DMS53 (cell line): ENCODE measurements around the gene GNPTAB.

Source experiments
- DNase-seq: peaks from one replicate; lab custom pipeline; 2025; lab: John Stamatoyannopoulos, UW

Gene GNPTAB

DNA sequence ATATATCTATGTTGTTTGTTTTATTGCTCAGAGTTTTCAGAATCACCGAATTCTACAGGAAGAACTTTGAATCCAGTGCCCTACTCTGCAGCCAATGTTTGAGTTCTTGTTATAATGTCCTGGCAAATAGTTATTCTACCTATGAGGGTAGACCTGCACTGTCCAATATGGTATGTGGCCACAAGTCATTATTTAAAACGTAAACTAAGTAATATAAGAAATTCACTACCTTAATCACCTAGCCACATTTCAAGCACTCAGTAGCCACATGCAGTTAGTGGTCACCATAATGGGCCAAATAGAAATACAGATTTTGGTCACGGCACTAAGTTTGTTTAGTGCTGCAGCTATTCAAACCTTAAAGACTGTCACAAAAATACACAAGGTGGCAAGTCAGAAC is 26.4 kb downstream of the GNPTAB start:
- no peak for DNase-seq

DNA sequence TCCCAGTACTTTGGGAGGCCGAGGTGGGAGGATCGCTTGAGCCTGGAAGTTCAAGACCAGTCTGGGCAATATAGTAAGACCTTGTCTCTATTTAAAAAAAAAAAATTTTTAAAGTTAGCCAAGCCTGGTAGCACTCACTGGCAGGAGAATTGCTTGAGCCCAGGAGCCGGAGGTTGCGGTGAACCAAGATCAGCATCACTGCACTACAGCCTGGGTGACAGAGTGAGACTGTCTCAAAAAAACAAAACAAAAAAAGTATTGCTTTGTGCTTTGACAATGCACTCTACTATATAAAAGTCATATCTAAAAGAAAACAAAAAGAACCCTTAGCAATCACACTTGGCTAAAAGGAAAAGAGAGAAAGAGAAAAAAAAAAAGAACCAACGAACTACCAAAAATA is 26.8 kb downstream of the GNPTAB start:
- no peak for DNase-seq

DNA sequence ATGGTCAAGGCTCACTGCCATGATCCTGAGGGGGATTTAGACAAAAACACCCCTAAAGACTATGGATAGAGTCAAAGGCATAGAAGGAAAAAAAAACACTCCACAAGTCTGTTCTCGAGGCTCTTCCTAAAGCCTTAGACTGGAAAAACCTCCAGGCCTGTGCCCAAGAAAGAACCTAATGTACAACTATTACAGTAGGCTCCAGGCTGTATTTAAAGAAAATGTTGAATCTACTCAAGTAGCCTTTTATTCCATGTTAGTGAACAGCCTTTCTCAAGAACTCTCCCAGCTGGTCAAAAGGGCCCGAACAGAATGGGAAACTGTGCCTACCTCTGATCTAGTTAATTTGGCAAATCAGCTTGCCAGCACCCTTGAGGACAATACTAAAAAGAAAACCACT is 28.3 kb downstream of the GNPTAB start:
- DNase-seq: no peak

DNA sequence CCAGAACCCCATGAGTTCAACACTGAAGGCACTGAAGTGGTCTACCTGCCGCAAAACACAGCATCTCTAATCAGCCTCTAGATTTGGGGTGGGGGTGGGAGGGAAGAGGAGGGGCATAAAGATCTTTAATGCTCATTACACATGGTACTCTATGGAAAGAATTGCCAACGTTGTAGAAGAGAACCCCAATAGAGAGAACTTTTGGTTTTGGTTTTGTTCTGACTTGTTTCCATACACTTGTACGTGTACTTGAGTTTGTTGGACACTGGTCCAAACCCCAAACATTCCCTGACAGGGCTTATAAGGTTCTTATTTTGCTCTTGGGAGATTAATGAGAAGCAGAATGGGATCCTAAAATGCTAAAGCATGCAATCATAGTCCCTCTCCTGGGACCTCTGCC is 31.0 kb downstream of the GNPTAB start:
- DNase-seq: no peak

DNA sequence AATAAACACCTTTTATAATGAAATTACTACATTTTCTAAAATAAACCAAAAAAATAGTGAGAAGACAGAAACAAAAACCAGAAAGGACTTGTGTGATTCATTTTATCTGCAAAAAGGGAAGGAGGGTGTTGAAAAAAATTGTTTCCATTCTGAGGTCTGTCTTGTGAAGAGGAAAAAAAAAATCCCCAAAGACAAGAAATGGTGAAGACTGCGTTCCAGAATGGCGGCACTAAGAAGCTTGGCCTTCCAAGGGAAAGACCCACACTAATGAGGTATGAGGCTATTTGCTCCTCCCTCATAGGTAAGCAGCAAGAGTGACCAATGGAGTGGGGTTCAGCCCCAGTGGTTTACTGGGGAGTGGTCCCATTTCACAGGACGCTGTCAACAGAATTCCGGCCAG is 35.0 kb downstream of the GNPTAB start:
- no peak for DNase-seq

DNA sequence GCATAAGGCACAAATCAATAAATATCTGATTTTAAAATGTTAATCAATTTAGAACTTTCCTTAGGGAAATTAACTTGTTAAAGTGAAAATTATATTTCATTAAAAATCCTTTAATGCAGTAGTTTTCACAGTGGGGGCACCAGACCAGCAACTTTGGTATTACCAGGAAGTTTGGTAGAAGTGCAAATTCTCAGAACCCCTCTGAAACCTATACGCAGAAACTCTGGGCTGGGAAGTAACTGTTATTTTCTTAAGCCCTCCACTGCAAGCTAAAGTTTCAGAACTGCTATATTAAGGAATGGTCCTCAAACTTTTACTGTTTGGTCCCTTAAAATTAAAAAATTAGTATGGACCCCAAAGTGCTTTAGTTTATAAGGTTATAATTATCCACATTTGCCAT is 35.7 kb downstream of the GNPTAB start:
- no peak for DNase-seq

DNA sequence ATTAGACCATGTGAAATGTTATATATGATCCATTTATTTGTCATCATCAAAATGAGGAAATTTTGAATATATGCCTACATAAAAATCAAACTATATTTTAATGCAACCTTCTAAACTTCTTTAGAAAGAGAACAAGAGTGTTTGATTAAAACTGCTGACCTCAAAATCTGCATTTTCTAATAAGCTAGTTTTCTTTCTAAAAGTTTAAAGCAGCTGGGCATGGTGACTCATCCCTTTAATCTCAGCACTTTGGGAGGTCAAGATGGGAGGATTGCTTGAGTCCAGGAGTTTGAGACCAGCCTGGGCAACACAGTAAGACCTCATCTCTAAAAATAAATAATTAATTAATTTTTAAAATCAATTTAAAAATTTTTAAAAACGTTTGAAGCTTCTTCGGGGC is 36.2 kb downstream of the GNPTAB start:
- DNase-seq: no peak

DNA sequence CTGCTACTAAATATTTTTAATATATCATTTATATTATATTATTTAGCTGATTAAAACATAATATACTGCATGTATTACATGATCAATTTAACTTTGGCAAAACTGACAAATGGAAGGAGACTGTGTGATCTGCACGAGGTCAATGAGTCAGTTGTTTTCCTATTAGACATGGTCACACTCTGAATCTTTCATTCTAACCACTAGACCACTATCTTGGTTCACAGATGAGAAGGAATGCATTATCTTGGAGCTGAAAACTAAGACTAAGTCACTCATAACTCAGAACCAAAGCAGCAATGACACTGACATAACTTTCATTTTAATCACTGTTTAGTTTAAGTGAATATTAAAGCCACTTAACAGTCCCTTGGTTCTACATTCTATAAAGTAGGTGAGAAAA is 37.4 kb downstream of the GNPTAB start:
- no peak for DNase-seq

DNA sequence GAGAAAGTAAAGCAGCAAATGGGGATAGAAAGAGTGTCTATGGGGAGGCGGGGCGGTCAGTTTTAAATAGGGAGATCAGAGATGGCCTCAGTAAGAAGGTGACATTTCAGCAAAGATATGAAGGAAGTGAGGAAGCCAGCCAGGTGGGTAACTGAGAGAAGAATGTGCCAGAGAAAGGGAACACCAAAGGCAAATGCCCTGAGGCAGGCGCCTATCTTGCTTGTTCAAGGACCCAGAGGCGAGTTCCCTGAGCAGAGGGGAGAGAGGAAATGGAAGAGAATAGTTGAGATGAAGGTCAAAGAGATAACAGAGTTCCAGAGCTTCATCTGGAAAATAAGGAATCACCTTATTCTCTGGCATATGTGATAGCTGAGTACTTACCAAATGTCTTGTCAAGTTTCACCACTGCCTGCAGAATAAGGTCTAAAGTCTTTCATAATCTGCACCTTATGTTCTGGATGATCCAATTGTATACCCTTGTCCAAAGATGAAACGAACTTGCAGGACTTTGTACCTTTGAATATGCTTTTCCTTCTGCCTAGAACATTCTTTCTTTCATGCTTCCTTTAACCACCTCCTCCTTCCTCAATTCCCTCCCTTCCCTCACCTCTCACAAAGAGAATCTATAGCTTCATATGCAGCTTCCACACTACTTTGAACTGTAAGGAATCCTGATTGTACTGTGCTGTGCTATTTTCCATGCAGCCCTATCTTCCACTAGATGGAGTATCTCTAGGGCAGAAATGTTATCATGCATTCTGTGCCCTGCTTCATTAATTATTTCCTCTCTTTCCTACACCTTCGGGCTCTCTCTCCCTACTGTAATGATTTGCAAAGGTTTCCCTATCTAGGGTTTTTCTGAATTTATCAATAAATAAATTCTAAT is 38.5 kb downstream of the GNPTAB start:
- peak; percentile 8 for DNase-seq

DNA sequence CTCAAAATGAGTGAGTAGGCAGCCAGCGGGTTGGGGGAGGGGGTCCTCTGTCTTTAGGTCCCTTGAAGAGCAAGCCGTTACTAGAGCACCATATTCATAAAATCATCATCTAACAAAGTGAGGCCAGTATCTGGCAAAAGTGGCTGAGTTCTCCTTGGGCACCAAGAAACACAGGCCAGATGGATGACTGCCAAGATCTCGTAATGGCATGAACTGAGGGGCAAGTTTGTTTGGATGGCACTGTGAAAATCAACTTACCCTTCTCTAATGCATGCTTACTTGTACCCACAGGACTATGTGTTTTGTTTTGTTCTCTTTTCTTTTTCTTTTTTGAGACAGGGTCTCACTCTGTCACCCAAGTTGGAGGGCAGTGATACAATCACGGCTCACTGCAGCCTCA is 41.6 kb downstream of the GNPTAB start:
- DNase-seq: no peak

DNA sequence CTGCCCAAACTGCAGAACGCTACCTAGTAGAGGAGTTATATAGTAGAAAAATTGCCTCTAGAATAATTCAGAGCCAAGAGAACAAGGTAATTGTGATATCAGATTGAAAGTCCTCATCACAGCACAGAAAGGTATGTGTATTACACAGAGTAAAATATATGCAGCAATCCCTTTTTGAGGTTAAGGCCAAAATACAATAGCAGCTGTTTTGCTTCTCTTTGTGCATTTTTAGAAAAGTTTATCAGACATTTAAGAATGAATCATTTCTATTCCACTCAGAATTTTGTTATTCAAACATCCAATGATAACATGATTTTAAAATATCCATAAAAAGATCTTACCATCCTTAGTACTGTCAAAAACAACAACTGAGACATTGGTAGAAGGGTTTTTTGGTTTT is 45.1 kb downstream of the GNPTAB start:
- DNase-seq: no peak

DNA sequence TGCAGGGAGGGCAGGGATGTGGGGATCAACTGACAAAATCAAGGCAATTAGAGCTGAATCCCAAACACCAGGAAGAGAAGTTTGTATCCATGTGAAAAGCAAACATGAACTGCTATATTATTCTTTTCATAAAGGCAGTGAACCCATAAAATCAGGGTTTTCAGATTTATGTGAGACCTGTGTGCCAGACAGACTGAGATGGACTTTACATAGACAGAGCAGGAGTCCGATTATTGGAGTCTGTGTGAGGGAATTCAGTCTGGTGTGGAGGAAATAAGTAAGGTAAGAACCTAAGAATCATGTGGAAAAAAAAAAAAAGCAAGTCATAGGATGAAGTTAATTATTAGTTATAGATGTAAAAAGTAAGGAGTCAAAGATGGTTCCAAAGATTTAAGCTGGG is 46.4 kb downstream of the GNPTAB start:
- no peak for DNase-seq

DNA sequence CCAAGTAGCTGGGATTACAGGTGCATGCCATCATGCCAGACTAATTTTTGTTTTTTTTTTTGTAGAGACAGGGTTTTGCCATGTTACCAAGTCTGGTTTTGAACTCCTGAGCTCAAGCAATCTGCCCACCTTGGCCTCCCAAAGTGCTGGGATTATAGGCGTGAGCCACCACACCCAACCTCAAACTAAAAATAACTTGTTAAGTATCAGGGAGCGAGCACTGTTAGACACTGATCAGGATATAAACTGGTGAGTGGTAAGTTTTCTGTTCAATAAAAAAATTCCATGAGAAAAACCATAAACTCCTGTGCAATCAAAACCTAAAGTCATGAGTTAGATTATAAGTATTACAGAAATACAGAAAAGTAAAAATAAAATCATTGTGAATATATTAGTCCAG is 46.9 kb downstream of the GNPTAB start:
- no peak for DNase-seq

DNA sequence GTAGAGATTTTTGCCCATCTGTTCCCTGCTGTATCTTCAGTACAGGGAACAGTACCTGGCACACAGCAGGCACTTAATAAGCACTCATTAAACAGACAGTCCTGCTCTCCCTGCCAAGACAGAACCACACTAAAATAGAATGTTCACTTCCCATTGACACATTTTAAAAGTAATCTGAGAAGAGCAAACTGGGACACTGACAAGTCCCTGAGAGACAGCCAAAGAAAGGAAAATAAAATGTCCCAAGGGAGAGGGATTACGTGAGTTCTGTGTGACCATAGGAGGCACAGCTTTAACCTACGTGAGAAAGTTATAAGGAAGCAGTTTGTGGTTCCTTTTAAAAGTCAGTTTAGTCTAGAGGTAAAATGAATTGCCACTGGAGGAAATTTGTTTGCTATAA is 47.6 kb downstream of the GNPTAB start:
- no peak for DNase-seq

DNA sequence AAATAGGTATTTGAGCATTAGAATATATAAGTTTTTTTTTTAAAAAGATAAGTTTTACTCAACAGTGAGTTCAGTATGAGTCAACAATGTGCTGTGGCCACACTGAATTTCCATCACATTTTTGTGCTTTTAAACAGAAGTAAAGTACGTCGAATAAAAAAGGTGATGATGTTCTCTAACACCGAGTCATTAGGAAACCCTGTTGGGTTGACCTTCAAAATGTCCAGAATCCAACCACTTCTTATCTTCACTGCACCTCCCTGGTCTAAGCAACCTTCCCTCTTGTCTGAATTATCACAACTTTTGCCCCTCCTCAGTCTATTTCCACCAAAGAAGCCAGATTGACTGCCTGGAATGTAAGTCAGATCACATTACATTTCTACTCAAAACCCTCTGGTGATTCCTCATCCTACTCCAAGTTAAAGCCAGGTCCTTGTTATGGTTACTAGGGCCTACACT is 48.5 kb downstream of the GNPTAB start:
- DNase-seq: no peak

DNA sequence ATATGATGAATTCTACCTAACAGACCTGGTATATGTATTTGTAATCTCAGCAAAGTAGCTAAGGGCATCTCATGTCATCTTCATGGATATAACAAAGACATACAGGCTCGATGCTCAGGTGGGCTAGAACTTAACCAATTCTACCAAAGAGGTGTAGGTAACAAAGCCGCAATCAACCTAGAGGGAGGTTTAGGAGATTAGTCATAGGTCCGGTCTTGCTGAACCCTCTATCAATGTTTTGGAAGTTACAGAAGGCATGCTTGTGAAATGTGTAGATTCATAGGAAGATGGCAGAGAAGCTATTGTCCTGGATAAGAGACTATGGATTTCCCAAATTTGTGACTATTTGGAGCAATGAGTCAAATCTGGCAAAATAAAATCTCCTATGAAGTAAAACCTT is 48.9 kb downstream of the GNPTAB start:
- DNase-seq: no peak

DNA sequence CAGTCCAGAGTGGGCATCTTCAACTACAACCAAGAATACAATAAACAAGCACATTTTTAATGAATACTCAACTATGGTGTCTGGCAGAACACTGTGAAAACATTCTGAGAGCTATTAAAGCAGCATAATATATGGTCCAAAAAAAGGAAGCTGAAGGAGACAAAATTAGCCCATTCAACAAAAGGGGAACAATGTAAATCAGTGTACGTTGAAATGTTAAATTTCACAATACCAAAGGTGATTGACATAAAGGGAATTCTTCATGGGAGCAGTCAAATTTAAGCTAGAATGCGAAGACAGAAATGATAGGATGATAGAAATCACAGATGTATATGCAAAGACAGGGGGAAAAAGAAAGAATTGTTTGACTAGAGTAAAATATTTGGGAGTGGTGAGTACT is 50.2 kb downstream of the GNPTAB start:
- DNase-seq: no peak

DNA sequence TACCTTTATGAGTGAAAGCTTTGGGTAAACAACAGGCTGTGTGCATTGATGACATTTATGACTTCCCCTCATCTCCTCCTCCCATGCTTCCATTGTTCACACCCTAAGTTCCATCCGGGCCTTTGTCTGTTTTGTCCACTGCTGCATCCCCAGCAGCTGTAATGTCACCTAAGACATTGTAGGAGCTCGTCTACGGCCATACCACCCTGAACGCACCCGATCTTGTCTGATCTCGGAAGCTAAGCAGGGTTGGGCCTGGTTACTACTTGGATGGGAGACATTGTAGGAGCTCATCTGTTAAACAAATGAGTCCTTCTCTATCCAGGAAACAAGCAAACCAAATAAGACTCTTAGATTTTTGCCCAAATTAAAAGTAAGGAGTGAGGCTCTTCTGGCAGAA is 51.1 kb downstream of the GNPTAB start:
- DNase-seq: peak; percentile 22

DNA sequence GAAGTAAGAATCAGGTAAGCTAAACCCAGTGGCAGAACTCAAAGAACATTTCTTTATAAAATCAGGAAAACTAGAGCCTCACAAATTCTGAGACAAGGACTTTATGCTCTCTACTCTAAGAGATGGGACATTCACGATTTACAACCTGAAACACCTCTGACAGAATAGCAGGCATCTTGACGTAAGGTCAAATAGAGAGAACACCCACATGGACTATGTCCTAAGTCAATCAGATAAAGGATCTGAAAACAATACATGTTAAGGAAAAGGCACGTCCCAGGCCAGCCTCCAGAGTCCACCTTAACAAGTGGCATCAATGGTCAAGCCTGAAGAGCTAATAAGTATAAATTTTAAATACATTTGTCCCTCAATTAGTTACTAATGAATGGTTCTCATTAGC is 51.6 kb downstream of the GNPTAB start:
- DNase-seq: no peak

DNA sequence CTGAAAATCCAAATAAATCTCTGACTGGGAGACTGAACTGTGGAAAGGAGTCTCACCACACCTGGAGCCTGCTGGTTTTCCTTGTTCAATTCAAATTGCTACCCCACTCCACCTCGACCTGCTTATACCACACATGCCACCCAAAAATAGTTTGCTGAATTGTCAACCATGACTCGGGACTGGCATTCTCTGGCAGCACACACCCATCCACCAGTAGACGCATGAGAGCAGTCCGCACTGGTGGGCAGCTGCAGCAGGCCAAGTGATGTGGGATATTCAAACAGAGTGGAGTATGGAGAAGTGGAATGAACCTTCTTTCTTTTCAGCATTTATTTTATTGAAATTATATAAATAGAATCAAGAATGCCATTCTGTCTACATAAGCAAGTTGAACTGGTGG is 52.8 kb downstream of the GNPTAB start:
- no peak for DNase-seq

DNA sequence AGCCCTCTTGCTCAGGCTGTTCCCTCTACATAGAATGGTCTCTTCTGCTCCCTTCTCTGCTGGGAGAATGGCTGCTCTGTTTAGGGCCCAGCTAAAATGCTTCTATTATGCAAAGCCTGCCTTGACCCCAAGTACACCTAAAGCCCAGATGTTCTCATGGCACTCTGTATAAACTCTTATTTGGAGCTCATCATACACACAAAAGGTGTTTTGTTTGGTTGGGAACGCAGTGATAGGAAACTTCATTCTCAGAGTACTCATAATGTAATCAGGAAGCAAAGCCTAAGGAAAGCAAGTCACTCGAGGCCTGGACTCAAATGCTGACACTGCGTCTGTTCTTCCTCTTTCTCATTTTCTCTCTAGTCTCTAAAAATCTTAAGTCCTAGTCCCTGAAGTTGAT is 53.3 kb downstream of the GNPTAB start:
- no peak for DNase-seq

DNA sequence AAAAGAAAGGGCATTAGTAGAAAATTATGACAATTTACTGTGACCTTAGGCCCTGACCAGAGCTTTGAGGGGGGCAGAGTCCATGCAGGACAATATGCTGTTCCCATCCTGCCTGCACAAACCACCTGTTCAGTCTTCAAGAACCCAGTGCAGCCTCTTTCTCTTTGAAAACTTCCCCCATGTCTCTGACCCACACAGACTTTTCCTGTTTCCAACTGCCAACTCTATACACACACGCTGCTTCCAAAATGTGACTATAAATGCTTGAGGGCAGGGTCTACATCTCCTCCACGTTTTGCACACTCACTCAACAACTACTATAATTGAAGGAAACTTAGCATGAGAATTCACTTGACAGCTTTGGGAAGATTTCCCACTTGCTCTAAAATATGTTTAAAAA is 54.9 kb downstream of the GNPTAB start:
- no peak for DNase-seq

DNA sequence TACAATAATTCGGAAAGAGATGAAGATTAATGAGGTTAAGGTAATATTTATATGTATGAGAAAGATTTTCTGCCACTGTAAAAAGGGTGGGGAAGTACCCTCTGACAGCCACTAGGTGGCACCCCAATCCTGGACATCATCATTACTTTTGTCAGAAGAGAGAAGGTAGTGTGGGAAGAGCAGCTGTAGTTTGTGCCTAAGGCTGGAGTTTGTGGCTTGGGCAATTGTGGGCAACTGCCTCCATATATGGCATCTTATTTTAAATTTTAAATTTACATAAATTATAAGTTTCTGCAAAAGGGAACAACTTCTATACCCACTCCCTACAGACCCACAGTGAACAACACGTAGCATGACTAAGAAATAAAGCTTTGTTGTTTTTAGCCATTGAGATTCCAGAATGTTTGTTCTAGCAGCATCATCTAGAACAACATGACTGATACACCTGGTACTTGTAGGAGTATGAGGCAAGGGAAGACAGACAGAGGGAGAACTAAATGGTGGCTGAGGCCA is 57.1 kb downstream of the GNPTAB start:
- peak; percentile 83 for DNase-seq
